Kidney (tissue), 14 donors: Measurements from ENCODE around the gene NSRP1. TPM values are rescaled to one million over a fixed set of nuclear protein-coding genes. Genes with fewer than 3 reads are reported as not detected.

ENCODE experiments used
- DNase-seq, 5 donors: peaks; one replicate each; pipeline ENCODE4 v3.0.0-alpha.2; 2013 to 2020
- FAIRE-seq: peaks from 2 replicates; lab custom pipeline; 2012; peaks lifted over from hg19 to GRCh38; lab: Jason Lieb, UNC
- H3K27ac ChIP-seq, 2 donors: one replicate each; pipeline ENCODE4 v1.7.0; 2013; ENCODE audit warnings: low read depth in 2 of 2, low read length in 2 of 2, inconsistent platforms in 1 of 2
- H3K27me3 ChIP-seq: one replicate; pipeline ENCODE4 v1.7.1; 2013; ENCODE audit warnings: low read length, inconsistent platforms; ENCODE audit not compliant: control insufficient read depth, insufficient read depth
- H3K36me3 ChIP-seq, 3 donors: one replicate each; pipeline versions ENCODE4 v1.7.0 to v1.7.1; 2013; ENCODE audit warnings: low read length in 3 of 3, control low read depth in 1 of 3, inconsistent platforms in 1 of 3; ENCODE audit not compliant: insufficient read depth in 3 of 3, control insufficient read depth in 2 of 3
- H3K4me1 ChIP-seq, 3 donors: one replicate each; pipeline versions ENCODE4 v1.7.0 to v1.7.1; 2013; ENCODE audit warnings: low read length in 3 of 3, inconsistent platforms in 1 of 3, low read depth in 1 of 3; ENCODE audit not compliant: control insufficient read depth in 2 of 3, insufficient read depth in 2 of 3
- H3K4me3 ChIP-seq, 3 donors: one replicate each; pipeline versions ENCODE4 v1.7.0 to v1.8.1; 2013; ENCODE audit warnings: low read length in 3 of 3, control low read depth in 1 of 3, inconsistent platforms in 1 of 3
- H3K9ac ChIP-seq, 3 donors: one replicate each; pipeline versions ENCODE4 v1.7.0 to v1.7.1; 2013; ENCODE audit warnings: low read length in 3 of 3, control low read depth in 1 of 3, inconsistent platforms in 1 of 3
- H3K9me3 ChIP-seq, 3 donors: one replicate each; pipeline versions ENCODE4 v1.7.0 to v1.7.1; 2013; ENCODE audit warnings: low read length in 3 of 3, control low read depth in 1 of 3, inconsistent platforms in 1 of 3; ENCODE audit not compliant: control insufficient read depth in 2 of 3, insufficient read depth in 1 of 3
- CTCF ChIP-seq: IDR thresholded peaks from 3 replicates; pipeline ENCODE4 v1.5.1; 2012; ENCODE audit warnings: mild to moderate bottlenecking, moderate library complexity, borderline replicate concordance; ENCODE audit not compliant: insufficient read depth; ENCODE audit errors: extremely low read depth
- intact Hi-C: fragments of 100-400 bp; cut with DNase I; formaldehyde crosslinking; loops from one replicate; pipeline ENCODE4 v1.11.1; 2022
- polyA plus RNA-seq: library from polyadenylated mRNA; stranded (reverse); fragments of 350-450 nt; fragmentation: Illumina TruSeq; extraction: RNeasy Lipid Tissue Mini Kit (QIAGEN cat#74804); gene quantifications from one replicate; pipeline ENCODE4 v1.2.3, GENCODE V29; 2014; ENCODE audit warnings: low read depth, low replicate concordance; ENCODE audit not compliant: insufficient read depth
- total RNA-seq: library from RNA; stranded (reverse); fragmentation: NEBNext Ultra II Directional; extraction: Animal tissue kit (Norgen Biotek cat#: 25700); gene quantifications from one replicate; pipeline ENCODE4 v1.2.1, GENCODE V29; 2021
- donor health status: control.
- donor health status: control.
- donor health status: control.
- donor health status: control.
- donor health status: control.
- donor health status: DM: yes; HTN: yes; CAD: no.
- donor health status: Normal renal cell carcinoma (clear cell type).

Gene NSRP1
- total and polyA plus RNA-seq, 2 donors from 2014 or later: 17.2 to 40.2 TPM

GRCh38 chr17:30218799-30219198, 102.2 kb downstream of the NSRP1 start:
- no peak for TF ChIP-seq CTCF
- intact Hi-C loops: no loop called here
- no peak overlapping the region for H3K4me3 ChIP-seq
- no peaks in the 10 kb centered on the region for H3K36me3 ChIP-seq
- H3K4me1 ChIP-seq: no peaks in the 10 kb centered on the region
- H3K27ac ChIP-seq: no peak overlapping the region
- H3K27me3 ChIP-seq: no peaks in the 10 kb centered on the region
- H3K9me3 ChIP-seq: no peaks in the 10 kb centered on the region
- H3K9ac ChIP-seq: no peak overlapping the region
- DNase-seq (no peak), FAIRE-seq (no peak)

GRCh38 chr17:30219315-30219714, 102.7 kb downstream of the NSRP1 start:
- H3K4me3 ChIP-seq: no peak overlapping the region
- H3K27ac ChIP-seq: no peak overlapping the region
- H3K27me3 ChIP-seq: no peaks in the 10 kb centered on the region
- no peaks in the 10 kb centered on the region for H3K9me3 ChIP-seq
- intact Hi-C loops: no loop called here
- no peak for TF ChIP-seq CTCF
- H3K36me3 ChIP-seq: no peaks in the 10 kb centered on the region
- FAIRE-seq (no peak), DNase-seq (no peak)
- no peaks in the 10 kb centered on the region for H3K4me1 ChIP-seq
- H3K9ac ChIP-seq: no peak overlapping the region

GRCh38 chr17:30219833-30220232, 103.2 kb downstream of the NSRP1 start:
- H3K9ac ChIP-seq: no peak overlapping the region
- no peaks in the 10 kb centered on the region for H3K27me3 ChIP-seq
- no peak for TF ChIP-seq CTCF
- DNase-seq (no peak), FAIRE-seq (no peak)
- no peak overlapping the region for H3K27ac ChIP-seq
- intact Hi-C loops: no loop called here
- H3K9me3 ChIP-seq: no peaks in the 10 kb centered on the region
- no peaks in the 10 kb centered on the region for H3K4me1 ChIP-seq
- no peaks in the 10 kb centered on the region for H3K36me3 ChIP-seq
- no peak overlapping the region for H3K4me3 ChIP-seq

GRCh38 chr17:30220414-30220813, 103.8 kb downstream of the NSRP1 start:
- no peak for TF ChIP-seq CTCF
- Histone ChIP-seq H3K4me3 (no peak overlapping the region), H3K4me1 (no peaks in the 10 kb centered on the region), H3K27ac (no peak overlapping the region), H3K36me3 (no peaks in the 10 kb centered on the region), H3K27me3 (no peaks in the 10 kb centered on the region), H3K9me3 (no peaks in the 10 kb centered on the region), H3K9ac (no peak overlapping the region)
- intact Hi-C loops: no loop called here
- FAIRE-seq: no peak
- DNase-seq: no peak
